ENCODE measurements around the gene NPIPA3.
"Not testable (repeated sequence)": the region's sequence is repeated elsewhere in the genome, so short reads cannot be mapped to it uniquely, and the experiment has no call there.

NPIPA3 gene

DNA sequence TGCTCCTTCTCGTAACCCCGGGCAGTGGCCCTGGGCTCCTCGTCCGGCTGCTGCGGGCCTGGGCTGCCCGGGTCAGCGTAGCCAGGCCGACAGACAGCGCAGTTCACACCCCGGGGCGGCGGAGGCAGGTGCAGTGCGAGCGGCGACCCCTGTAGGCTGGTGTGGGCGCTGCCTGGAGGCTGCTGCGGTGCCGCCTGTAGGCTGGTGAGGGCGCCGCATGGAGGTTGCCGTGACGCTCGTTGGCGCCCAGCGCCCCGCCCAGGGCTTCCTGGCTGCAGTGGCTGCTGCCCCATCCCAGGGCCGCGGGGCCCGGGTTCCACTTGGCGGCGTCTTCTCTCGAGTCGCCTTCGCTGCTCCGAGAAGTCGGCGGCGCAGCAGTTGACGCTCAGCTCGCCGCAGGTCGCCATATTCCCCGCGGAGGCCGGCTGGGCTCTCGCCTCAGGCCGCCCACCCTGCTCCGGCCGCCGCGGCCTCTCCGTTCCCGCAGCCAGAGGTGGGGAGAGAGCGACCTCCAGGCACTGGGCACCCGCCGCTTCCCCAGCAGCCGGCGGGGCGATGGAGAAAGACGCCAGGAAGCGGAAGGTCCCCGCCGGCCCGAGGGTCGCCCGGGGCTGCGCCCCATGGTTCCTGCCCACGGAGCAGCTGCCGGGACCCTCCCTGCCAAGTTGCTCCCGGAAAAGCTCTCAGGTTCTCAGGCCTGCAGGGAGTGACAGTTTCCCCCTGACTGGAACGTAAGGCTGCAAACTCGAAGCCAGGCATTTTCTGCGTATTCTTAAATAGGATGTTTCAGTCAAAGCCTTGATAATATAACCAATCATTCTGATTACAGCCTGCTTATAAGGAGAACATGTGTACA, 39.3 kb downstream of the NPIPA3 start, which contains the start of gene NPIPA2:
TSS of gene NPIPA2 (plus strand) at position 261 of the 856 bp plus-strand sequence. CDS start 5,533 bp downstream, outside the sequence.
- not testable (repeated sequence) for FAIRE-seq

GRCh38 chr16:14773654-14774053, 70.4 kb downstream of the NPIPA3 start:
- FAIRE-seq, result not testable (repeated sequence)

GRCh38 chr16:14775624-14776023, 72.4 kb downstream of the NPIPA3 start:
- not testable (repeated sequence) for FAIRE-seq
